Mammary epithelial cell (primary cell): ENCODE measurements around the gene TEC.

Source experiments
- EZH2 ChIP-seq: IDR thresholded peaks from 2 replicates; pipeline ENCODE4 v1.6.1; 2012; ENCODE audit warnings: low read length, inconsistent platforms, borderline replicate concordance
- TF ChIP-seq, protein P1 (sequence below), 2 donors: IDR thresholded peaks in 1 of 2; conservative IDR thresholded peaks in 1 of 2; 2 replicates each; pipeline ENCODE4 v1.5.1; 2011 to 2012; ENCODE audit warnings: inconsistent platforms in 2 of 2, low read length in 2 of 2, mild to moderate bottlenecking in 2 of 2, control low read depth in 1 of 2, low read depth in 1 of 2; ENCODE audit not compliant: insufficient read depth in 1 of 2; ENCODE audit errors: extremely low read depth in 1 of 2

GRCh38 chr4:48247142-48247877 lies 22.3 kb downstream of the TEC start:
- TF ChIP-seq, protein P1, sequence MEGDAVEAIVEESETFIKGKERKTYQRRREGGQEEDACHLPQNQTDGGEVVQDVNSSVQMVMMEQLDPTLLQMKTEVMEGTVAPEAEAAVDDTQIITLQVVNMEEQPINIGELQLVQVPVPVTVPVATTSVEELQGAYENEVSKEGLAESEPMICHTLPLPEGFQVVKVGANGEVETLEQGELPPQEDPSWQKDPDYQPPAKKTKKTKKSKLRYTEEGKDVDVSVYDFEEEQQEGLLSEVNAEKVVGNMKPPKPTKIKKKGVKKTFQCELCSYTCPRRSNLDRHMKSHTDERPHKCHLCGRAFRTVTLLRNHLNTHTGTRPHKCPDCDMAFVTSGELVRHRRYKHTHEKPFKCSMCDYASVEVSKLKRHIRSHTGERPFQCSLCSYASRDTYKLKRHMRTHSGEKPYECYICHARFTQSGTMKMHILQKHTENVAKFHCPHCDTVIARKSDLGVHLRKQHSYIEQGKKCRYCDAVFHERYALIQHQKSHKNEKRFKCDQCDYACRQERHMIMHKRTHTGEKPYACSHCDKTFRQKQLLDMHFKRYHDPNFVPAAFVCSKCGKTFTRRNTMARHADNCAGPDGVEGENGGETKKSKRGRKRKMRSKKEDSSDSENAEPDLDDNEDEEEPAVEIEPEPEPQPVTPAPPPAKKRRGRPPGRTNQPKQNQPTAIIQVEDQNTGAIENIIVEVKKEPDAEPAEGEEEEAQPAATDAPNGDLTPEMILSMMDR (conservative IDR thresholded peaks at IDR 0.05 in 1 of 2, IDR thresholded peaks at IDR 0.05 in 1 of 2; ENCODE audit: extremely low read depth in 1 of 2, insufficient read depth in 1 of 2, low read depth in 1 of 2, low read length in 2 of 2): no peak
- TF ChIP-seq EZH2: no peak
